Measurements from ENCODE around the gene RBM33.

Gene RBM33

DNA sequence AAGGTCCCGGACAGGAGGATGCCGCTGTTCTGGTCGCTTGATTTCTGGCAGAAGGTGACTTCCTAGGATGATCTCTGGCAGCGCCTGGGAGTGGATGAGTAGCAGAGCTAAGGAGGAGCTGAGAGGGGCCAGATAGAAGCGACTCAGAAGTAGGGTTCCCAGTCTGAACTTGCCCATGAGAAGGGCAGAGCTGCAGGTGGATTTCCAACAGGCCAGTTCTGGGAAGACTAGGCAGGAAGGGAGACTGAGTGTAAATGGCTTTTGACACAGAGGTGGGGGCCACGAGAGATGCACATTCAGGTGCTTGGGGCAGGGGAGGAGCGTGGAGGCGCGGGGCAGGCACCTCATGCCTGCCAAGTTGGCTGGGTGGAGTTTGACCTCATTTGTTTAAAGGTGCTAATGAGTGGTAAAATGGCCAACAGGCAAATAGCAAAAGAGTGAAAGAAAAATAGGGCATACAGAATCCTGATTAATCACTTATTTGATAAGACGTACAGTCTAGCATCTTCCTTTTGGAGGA, 109.0 kb downstream of the RBM33 start:
- DNase-seq (ENCODE audit: extremely low read depth, low read depth) = no peak

DNA sequence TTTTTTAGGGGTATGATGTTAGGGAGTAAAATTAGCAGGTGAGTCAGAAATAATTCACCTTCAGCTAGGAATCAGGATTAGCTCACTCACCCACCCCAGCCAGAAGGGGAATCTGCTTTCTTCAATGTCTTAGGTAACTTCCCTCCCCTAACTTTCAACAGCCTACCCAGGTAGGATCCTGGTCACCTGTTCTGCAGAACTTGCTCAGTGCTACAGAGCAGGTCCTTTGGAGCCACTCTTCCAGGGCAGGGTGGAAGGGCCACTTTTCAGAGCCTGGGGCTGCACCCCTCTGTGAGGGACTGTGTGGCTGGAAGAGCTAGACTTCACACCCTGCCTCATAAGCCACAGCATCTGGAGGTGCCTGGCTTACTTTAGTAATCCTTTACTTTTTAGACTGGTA, 109.7 kb downstream of the RBM33 start:
- H3K4me3 ChIP-seq (replicated peaks; ENCODE audit: low read depth, low read length) = no peak overlapping the region
- DNase-seq (ENCODE audit: extremely low read depth, low read depth) = no peak
- TF ChIP-seq, protein P1, sequence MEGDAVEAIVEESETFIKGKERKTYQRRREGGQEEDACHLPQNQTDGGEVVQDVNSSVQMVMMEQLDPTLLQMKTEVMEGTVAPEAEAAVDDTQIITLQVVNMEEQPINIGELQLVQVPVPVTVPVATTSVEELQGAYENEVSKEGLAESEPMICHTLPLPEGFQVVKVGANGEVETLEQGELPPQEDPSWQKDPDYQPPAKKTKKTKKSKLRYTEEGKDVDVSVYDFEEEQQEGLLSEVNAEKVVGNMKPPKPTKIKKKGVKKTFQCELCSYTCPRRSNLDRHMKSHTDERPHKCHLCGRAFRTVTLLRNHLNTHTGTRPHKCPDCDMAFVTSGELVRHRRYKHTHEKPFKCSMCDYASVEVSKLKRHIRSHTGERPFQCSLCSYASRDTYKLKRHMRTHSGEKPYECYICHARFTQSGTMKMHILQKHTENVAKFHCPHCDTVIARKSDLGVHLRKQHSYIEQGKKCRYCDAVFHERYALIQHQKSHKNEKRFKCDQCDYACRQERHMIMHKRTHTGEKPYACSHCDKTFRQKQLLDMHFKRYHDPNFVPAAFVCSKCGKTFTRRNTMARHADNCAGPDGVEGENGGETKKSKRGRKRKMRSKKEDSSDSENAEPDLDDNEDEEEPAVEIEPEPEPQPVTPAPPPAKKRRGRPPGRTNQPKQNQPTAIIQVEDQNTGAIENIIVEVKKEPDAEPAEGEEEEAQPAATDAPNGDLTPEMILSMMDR (IDR thresholded peaks at IDR 0.05; ENCODE audit: low read depth, low read length, missing control alignments) = no peak

More for the DNA sequence above, 109.0 kb downstream of the RBM33 start:
- no peak overlapping the region for H3K4me3 ChIP-seq (replicated peaks; ENCODE audit: low read depth, low read length)
- TF ChIP-seq, protein P1 (IDR thresholded peaks at IDR 0.05; ENCODE audit: low read depth, low read length, missing control alignments) = no peak

DNA sequence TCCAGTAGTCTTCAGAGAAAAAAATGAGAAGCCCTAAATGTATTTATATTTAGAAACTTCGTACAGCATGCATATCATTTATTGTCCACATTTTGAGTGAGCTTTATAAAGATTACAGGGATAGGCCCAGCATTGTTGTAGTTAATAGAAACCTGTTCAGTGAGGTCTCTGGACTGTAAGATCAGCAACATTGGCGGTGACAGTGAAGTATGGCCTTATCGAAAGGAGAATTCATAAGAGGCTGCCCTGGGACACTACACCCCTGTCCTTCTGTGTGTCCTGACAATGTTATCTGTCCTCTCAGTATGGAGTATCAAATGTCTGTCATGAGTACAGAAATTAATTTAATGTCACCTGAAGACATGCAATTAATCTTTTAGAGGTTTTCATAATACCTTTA, 110.6 kb downstream of the RBM33 start:
- DNase-seq (ENCODE audit: extremely low read depth, low read depth) = no peak
- TF ChIP-seq, protein P1 (IDR thresholded peaks at IDR 0.05; ENCODE audit: low read depth, low read length, missing control alignments) = no peak
- no peak overlapping the region for H3K4me3 ChIP-seq (replicated peaks; ENCODE audit: low read depth, low read length)

DNA sequence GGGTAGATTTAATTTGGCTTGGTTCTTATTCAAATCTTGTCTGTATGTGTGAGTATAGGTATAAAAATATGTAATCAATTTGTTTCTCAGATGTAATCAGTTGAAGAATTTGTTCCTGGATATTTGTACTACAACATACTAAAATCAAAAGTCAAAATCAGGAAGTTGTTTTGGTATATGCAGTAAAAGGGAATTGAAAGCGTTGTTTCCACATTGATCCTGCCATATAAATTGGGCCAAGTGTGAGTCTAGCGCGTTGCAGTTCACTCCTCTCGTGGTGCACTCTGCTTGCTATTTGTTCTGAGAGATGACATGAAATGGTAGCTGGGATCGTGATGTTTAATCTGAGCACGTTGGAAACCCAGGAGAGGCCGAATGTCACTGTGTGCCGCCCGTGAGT, 111.9 kb downstream of the RBM33 start:
- TF ChIP-seq, protein P1 (IDR thresholded peaks at IDR 0.05; ENCODE audit: low read depth, low read length, missing control alignments) = no peak
- no peak overlapping the region for H3K4me3 ChIP-seq (replicated peaks; ENCODE audit: low read depth, low read length)
- DNase-seq (ENCODE audit: extremely low read depth, low read depth) = no peak

DNA sequence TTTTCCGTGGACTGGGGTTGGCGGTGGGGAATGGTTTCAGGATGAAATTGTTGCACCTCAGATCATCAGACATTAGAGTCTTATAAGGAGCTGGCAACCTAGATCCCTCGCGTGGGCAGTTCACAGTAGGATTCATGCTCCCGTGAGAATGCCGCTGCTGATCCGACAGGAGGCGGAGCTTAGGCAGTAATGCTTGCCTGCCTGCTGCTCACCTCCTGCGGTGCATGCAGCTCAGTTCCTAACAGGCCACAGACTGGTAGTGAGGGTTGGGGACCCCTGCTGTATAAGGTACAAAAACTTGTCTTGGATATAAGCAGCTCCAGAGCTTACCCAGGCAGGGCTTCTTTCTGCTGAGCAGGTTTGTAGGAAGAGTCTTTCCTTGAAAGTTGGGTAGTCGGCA, 113.9 kb downstream of the RBM33 start:
- no peak overlapping the region for H3K4me3 ChIP-seq (replicated peaks; ENCODE audit: low read depth, low read length)
- no peak for DNase-seq (ENCODE audit: extremely low read depth, low read depth)
- TF ChIP-seq, protein P1 (IDR thresholded peaks at IDR 0.05; ENCODE audit: low read depth, low read length, missing control alignments) = no peak

DNA sequence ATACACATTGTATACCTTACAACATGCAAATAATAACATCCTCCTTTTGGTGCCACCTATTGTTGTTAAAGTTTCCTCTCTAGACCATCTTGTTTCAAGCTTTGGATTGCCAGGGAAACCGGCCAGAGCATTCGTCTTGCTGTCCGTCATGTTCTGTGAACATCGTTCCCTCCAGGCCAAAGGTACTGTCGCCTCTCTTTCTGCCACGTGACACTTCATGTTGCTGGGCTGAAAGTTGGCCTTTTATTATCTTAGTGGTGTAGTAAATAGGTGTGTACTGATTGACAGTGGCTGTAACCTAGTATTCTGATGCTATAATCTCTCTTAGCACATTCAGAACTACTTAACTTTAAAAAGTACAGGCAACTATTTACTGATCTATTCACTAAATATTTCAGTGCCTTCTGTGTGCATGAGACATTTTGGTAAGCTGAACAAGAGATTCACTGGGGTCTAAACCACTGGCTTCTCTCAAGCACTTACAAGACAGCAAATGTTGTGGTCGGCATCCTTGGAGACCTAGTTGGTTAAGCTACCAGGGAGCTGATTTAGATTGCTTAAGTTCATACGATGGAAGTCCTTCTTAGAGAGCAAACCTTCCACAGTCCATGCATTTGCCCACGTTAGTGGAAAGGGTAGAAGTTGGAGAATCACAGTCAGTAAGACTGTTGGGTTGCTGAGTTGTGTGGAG, 115.4 kb downstream of the RBM33 start:
- DNase-seq (ENCODE audit: extremely low read depth, low read depth) = no peak
- TF ChIP-seq, protein P1 (IDR thresholded peaks at IDR 0.05; ENCODE audit: low read depth, low read length, missing control alignments) = no peak
- no peak overlapping the region for H3K4me3 ChIP-seq (replicated peaks; ENCODE audit: low read depth, low read length)

Data from HFF-Myc (cell line).